T-helper 17 cell (primary cell): ENCODE measurements around the gene DNAJB5. TPM values are rescaled to one million over a fixed set of nuclear protein-coding genes. Genes with fewer than 3 reads are reported as not detected.
A peak's percentile ranks its signal among the peaks of the same experiment; 100 is the strongest.

ENCODE experiments used
- ATAC-seq: fragments of 150-1000 bp; cut with Tn5 transposase; 2 replicates; pipeline ENCODE4 v1.10.0; 2021; ENCODE audit warnings: mild to moderate bottlenecking, moderate library complexity
- DNase-seq, 3 donors: peaks; one replicate each; pipeline versions ENCODE4 v3.0.0 to v3.0.0-alpha.2; 2020 to 2021
- H3K9me3 ChIP-seq: one replicate; pipeline ENCODE4 v1.7.0; 2013; ENCODE audit warnings: low read length, mild to moderate bottlenecking; ENCODE audit not compliant: control insufficient read depth, poor library complexity, severe bottlenecking
- H3K27ac Mint-ChIP-seq: one replicate; pipeline ENCODE4 v1.8.0; 2022; ENCODE audit warnings: mild to moderate bottlenecking, moderate library complexity, mixed read lengths
- H3K27me3 Mint-ChIP-seq: one replicate; pipeline ENCODE4 v1.8.0; 2022; ENCODE audit warnings: mixed read lengths
- H3K36me3 Mint-ChIP-seq: one replicate; pipeline ENCODE4 v1.8.0; 2022; ENCODE audit warnings: low read depth, mixed read lengths
- H3K4me1 Mint-ChIP-seq: one replicate; pipeline ENCODE4 v1.8.0; 2022; ENCODE audit warnings: mild to moderate bottlenecking, mixed read lengths
- H3K4me3 Mint-ChIP-seq: one replicate; pipeline ENCODE4 v1.8.0; 2022; ENCODE audit warnings: mild to moderate bottlenecking, moderate library complexity, mixed read lengths
- total RNA-seq, 4 donors: library from RNA in 2 of 4; stranded (reverse) in 2 of 4; gene quantifications; one replicate each; pipeline ENCODE4 v1.2.3 and lab custom pipeline; 2022 to 2026

The DNAJB5 gene
- total RNA-seq, 2 donors from 2014 or later: 1.4 to 1.8 TPM

- peaks cover 4% of the 10 kb centered on the region for H3K36me3 Mint-ChIP-seq
- ATAC-seq (no peak), DNase-seq (peak; percentile 35 to 49 (median 46))
- H3K9me3 ChIP-seq: no peaks in the 10 kb centered on the region
- H3K4me3 Mint-ChIP-seq: peak overlapping the region; percentile 99
- H3K27me3 Mint-ChIP-seq: no peaks in the 10 kb centered on the region
- H3K27ac Mint-ChIP-seq: peak overlapping the region; percentile 90
- peaks cover 54% of the 10 kb centered on the region for H3K4me1 Mint-ChIP-seq
These were observed 1.1 kb upstream of the DNAJB5 start for GRCh38 chr9:34988218-34989002.

GRCh38 chr9:34989946-34990635 is 546 bp downstream of the DNAJB5 start:
- Mint-ChIP-seq H3K36me3 (peaks cover 4% of the 10 kb centered on the region), H3K27me3 (no peaks in the 10 kb centered on the region), H3K27ac (peak overlapping the region; percentile 90), H3K4me3 (peak overlapping the region; percentile 86), H3K4me1 (peaks cover 48% of the 10 kb centered on the region)
- ATAC-seq (no peak), DNase-seq (peak in 2 of 3 donors; percentile 42 to 52)
- H3K9me3 ChIP-seq: no peaks in the 10 kb centered on the region

DNA sequence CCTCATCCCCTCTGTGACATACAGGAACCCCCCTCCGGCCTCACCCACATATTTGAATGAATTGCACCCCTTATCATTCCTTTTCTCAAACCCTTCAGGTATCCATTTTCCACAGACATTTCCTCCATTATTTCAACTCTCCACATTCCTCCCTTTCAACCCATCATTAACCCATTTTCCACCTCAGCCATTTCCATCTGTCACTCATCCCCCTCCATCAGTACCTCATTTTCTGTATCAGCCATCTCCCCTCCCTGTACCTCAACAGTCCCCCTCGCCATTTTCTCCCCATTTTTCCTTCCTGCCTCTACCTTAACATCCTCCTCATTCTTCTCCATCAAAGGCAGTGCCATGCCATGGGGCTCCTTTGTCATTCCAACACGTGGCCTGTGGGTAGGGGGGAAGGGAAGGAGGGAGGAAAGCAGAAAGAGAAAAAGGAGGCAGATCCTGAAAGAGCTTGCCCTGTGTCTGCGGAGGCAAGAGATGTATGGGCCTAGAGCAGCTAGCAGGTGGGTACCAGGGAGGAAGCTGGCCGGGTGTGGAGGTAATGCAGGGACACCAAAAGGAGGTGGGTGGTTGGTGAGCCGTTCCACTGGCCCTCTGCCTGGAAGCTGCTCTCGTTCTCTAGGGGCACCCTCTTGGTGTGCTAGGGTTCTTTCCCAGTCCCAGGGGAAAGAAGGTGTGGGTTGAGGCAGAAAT is 1.5 kb downstream of the DNAJB5 start:
- Mint-ChIP-seq H3K4me3 (peak overlapping the region; percentile 86), H3K27ac (peak overlapping the region; percentile 82), H3K4me1 (peaks cover 40% of the 10 kb centered on the region), H3K27me3 (no peaks in the 10 kb centered on the region), H3K36me3 (peaks cover 6% of the 10 kb centered on the region)
- no peak for DNase-seq
- no peaks in the 10 kb centered on the region for H3K9me3 ChIP-seq
- no peak for ATAC-seq

GRCh38 chr9:34991607-34992375 is 2.2 kb downstream of the DNAJB5 start:
- no peak for DNase-seq
- peaks cover 6% of the 10 kb centered on the region for H3K36me3 Mint-ChIP-seq
- no peak overlapping the region for H3K27ac Mint-ChIP-seq
- H3K27me3 Mint-ChIP-seq: no peaks in the 10 kb centered on the region
- peaks cover 35% of the 10 kb centered on the region for H3K4me1 Mint-ChIP-seq
- ATAC-seq: no peak
- no peaks in the 10 kb centered on the region for H3K9me3 ChIP-seq
- H3K4me3 Mint-ChIP-seq: no peak overlapping the region

- Mint-ChIP-seq H3K4me3 (no peak overlapping the region), H3K36me3 (peaks cover 10% of the 10 kb centered on the region), H3K27ac (no peak overlapping the region), H3K4me1 (peaks cover 28% of the 10 kb centered on the region), H3K27me3 (no peaks in the 10 kb centered on the region)
- ATAC-seq: no peak
- DNase-seq: no peak
- no peaks in the 10 kb centered on the region for H3K9me3 ChIP-seq
These were observed 2.9 kb downstream of the DNAJB5 start for GRCh38 chr9:34992376-34992951.

GRCh38 chr9:34993502-34994259 is 4.1 kb downstream of the DNAJB5 start:
- no peaks in the 10 kb centered on the region for H3K9me3 ChIP-seq
- H3K36me3 Mint-ChIP-seq: peaks cover 10% of the 10 kb centered on the region
- DNase-seq (no peak), ATAC-seq (no peak)
- H3K4me1 Mint-ChIP-seq: peaks cover 18% of the 10 kb centered on the region
- no peak overlapping the region for H3K4me3 Mint-ChIP-seq
- no peaks in the 10 kb centered on the region for H3K27me3 Mint-ChIP-seq
- H3K27ac Mint-ChIP-seq: no peak overlapping the region

DNA sequence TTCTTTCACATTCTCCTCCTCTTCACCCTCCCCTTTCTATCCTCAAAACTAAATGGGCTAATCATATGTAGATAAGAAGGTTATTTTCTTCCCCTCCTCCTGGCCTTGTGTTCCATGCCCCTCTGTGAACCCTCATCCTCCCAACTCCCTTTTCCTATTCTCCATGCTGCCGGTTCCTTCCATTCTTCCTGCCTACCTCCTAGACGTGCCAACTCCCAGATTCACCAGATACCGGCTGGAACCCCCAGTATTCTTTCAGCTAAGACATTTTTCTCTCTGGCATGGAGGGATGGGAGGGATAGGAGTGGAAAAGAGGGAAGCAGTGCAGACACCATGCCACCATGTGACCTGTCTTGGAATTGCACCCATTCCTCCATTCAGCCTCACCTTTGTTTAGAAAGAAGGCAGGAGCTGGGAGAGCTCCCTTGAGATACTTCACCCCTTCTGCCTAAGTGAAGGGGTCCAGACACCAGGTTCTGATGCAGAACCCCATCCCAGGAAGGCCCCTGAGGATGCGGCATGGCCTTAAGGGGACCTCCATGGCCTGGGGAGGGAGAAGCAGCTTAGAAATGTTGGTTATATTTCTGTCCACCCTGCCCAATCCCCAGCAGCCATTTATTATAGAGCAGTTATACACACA is 4.8 kb downstream of the DNAJB5 start:
- no peaks in the 10 kb centered on the region for H3K9me3 ChIP-seq
- DNase-seq (no peak), ATAC-seq (no peak)
- Mint-ChIP-seq H3K27ac (no peak overlapping the region), H3K4me1 (peaks cover 15% of the 10 kb centered on the region), H3K4me3 (no peak overlapping the region), H3K36me3 (peaks cover 9% of the 10 kb centered on the region), H3K27me3 (no peaks in the 10 kb centered on the region)

- DNase-seq (no peak), ATAC-seq (no peak)
- peaks cover 8% of the 10 kb centered on the region for H3K36me3 Mint-ChIP-seq
- no peak overlapping the region for H3K4me3 Mint-ChIP-seq
- H3K27ac Mint-ChIP-seq: peak overlapping the region; percentile 77
- H3K4me1 Mint-ChIP-seq: peaks cover 13% of the 10 kb centered on the region
- no peaks in the 10 kb centered on the region for H3K9me3 ChIP-seq
- H3K27me3 Mint-ChIP-seq: no peaks in the 10 kb centered on the region
These were observed 5.5 kb downstream of the DNAJB5 start for GRCh38 chr9:34994900-34995669.

DNA sequence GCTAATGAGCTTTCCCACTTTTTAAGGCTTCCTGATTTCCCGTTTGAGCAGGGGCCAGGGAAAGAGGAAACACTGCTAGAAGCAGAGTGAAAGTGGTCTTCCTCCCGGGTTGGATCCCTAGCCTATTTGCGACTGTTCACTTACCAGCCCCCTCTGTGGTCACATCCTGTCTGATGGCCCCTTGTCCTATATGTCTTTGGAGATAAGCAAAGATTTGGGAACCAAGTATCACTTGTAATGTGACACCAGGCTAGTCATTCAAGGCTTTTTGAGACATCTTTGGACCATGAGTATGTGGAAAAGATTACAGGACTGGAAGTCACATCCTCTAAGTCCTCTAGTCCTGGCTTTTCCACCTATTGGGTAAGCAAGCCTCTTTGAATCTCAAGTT is 6.1 kb downstream of the DNAJB5 start:
- Mint-ChIP-seq H3K27ac (peak overlapping the region; percentile 77), H3K27me3 (no peaks in the 10 kb centered on the region), H3K4me3 (no peak overlapping the region), H3K4me1 (peaks cover 10% of the 10 kb centered on the region), H3K36me3 (peaks cover 8% of the 10 kb centered on the region)
- no peak for DNase-seq
- no peak for ATAC-seq
- no peaks in the 10 kb centered on the region for H3K9me3 ChIP-seq

- ATAC-seq: no peak
- H3K27ac Mint-ChIP-seq: no peak overlapping the region
- H3K4me1 Mint-ChIP-seq: peaks cover 3% of the 10 kb centered on the region
- H3K9me3 ChIP-seq: no peaks in the 10 kb centered on the region
- peaks cover 6% of the 10 kb centered on the region for H3K36me3 Mint-ChIP-seq
- no peak overlapping the region for H3K4me3 Mint-ChIP-seq
- no peak for DNase-seq
- H3K27me3 Mint-ChIP-seq: no peaks in the 10 kb centered on the region
These were observed 6.8 kb downstream of the DNAJB5 start for GRCh38 chr9:34996181-34996904.

DNA sequence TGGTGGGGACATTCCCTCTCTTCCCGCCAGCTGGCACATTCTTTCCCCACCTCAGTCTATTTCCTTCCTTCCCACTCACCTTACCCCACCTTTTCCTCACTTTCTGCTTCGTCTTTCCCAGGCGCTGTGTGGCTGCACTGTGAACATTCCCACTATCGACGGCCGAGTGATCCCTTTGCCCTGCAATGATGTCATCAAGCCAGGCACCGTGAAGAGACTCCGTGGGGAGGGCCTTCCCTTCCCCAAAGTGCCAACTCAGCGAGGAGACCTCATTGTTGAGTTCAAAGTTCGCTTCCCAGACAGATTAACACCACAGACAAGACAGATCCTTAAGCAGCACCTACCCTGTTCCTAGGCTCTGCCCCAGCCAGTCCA is 7.3 kb downstream of the DNAJB5 start:
- Mint-ChIP-seq H3K27me3 (no peaks in the 10 kb centered on the region), H3K27ac (no peak overlapping the region), H3K4me3 (no peak overlapping the region)

More for the DNA sequence above, 7.3 kb downstream of the DNAJB5 start:
- Mint-ChIP-seq H3K4me1 (peaks cover 3% of the 10 kb centered on the region), H3K36me3 (peaks cover 6% of the 10 kb centered on the region)
- no peak for DNase-seq
- H3K9me3 ChIP-seq: no peaks in the 10 kb centered on the region
- ATAC-seq: no peak
